Measurements from ENCODE around the gene TMEM131L.

DNA sequence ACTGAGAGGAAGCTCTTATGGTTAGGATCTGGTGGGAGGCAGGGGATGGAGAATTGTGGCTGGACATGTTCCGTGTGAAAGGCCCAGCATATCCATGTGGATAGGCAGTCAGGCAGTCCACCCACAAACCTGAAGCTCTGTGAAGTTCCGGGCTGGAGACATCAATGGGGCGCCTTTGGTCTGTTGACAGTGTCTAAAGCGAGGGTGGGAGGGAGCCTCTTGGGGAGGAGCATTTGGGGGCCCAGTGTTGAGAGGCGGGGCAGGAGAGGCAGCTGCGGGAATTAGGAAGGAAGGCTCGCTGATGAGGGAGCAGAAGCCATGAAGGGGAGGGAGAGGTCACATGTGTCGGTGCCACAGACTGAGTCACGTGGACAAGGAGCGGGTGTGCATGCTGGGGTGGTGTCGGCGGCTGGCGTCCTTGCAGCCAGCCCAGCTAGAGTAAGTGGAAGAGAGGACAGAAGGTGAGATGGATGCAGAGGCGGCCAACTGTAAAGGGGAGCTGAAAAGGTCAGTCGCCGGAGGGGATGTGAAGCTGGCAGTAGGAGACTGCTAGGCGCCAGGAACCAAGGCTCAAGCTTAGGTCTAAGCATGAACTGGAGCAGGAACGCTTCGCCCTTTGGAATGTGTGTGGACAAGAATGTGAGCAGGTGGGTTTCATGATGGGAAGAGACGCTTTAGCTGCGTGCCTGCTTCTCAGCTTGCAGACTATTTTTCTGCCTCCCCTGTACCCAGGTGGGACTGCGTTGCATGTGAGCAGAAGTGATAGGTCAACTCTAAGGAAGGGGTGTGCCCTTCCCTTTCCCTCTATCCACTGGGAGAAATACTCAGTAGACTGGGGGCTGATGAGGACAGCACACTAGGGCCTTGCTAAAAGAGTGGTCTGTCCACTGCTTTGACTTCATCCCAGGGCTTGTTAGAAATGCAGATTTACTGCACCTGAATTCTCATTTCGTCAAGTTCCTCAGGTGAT lies 174.0 kb downstream of the TMEM131L start:
- TF ChIP-seq CTCF (IDR thresholded peaks at IDR 0.05): no peak
- no peak for TF ChIP-seq POLR2A (IDR thresholded peaks at IDR 0.05)
